Measurements from ENCODE around the gene KRT16.

DNA sequence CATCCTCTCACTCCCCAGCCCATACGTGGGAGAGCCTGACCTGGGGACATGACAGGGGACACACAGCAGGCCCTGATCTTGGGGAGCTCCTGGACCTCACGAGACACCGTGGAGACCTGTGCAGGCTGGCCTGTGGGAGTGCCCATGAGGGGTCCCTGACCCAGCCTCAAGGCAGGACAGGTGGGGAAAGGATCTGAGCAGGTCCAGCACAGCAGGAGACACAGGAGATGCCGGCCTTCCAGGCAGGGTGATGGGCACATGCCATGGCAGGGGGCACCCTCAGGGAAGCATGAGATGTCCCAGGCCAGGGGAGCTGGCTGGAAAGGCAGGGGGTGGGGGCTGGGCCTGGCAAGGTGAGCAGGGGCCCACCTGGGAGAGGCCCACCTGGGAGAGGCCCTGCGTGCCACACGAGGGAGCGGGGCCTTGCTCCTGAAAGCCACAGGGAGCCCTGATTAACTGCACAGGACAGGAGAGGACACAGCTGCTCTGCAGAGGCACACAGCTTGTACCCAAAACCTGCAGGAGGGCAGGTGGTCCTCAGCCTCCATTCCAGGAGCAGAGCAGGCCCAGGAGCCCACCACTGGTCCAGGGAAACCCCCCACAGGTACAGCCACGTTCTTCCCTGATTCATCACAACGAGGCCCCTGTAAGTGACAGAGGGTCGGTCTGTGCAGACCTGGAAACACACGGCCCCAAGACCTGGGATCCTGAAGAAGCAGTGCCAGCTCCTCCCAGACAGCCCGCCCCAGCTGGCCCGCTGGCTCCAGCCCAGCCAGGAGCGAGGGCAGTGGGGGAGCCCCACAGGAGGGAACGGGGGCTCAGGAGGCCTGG is 38.4 kb upstream of the KRT16 start:
- TF ChIP-seq CTCF (IDR thresholded peaks at IDR 0.05) (no peak), EZH2 (IDR thresholded peaks at IDR 0.05) (no peak), EZH2phosphoT487 (IDR thresholded peaks at IDR 0.05) (no peak)
